Esophagus squamous epithelium (tissue), 5 donors: ENCODE results near the gene ERBB3. TPM values are rescaled to one million over a fixed set of nuclear protein-coding genes. Genes with fewer than 3 reads are reported as not detected.
"Not testable (repeated sequence)": the region's sequence is repeated elsewhere in the genome, so short reads cannot be mapped to it uniquely, and the experiment has no call there.

Source experiments
- DNase-seq: peaks from one replicate; lab custom pipeline; 2025; lab: John Stamatoyannopoulos, UW
- H3K27ac ChIP-seq, 4 donors: fragments of 200-600 bp; sonication (generic); one replicate each; pipeline ENCODE4 v1.5.1; 2016 to 2019; ENCODE audit warnings: mild to moderate bottlenecking in 1 of 4
- H3K27me3 ChIP-seq, 4 donors: fragments of 200-600 bp; sonication (generic); 1 replicate in 3 of 4; 2 replicates in 1 of 4; pipeline versions ENCODE4 v1.5.1 to v1.6.0; 2017 to 2021; ENCODE audit warnings: antibody characterized with exemption in 1 of 4
- H3K36me3 ChIP-seq, 3 donors: fragments of 200-600 bp; sonication (generic); one replicate each; pipeline ENCODE4 v1.5.1; 2016 to 2019
- H3K4me1 ChIP-seq, 3 donors: fragments of 200-600 bp; sonication (generic); one replicate each; pipeline ENCODE4 v1.5.1; 2017 to 2019
- H3K4me3 ChIP-seq, 4 donors: fragments of 200-600 bp; sonication (generic); 1 replicate in 3 of 4; 2 replicates in 1 of 4; pipeline ENCODE4 v1.5.1; 2016 to 2019; ENCODE audit warnings: mild to moderate bottlenecking in 2 of 4, moderate library complexity in 1 of 4
- H3K9me3 ChIP-seq, 3 donors: fragments of 200-600 bp; sonication (generic); one replicate each; pipeline ENCODE4 v1.5.1; 2016 to 2019
- CTCF ChIP-seq, 6 experiments: fragments of 450-650 bp in 4 of 6; fragments of 200-600 bp in 2 of 6; sonication (generic) in 2 of 6; IDR thresholded peaks; one replicate each; pipeline ENCODE4 v1.5.1; 2016 to 2019; ENCODE audit warnings: antibody characterized with exemption in 6 of 6, mild to moderate bottlenecking in 4 of 6, moderate library complexity in 4 of 6
- POLR2A ChIP-seq, 4 donors: fragments of 450-650 bp; IDR thresholded peaks; one replicate each; pipeline ENCODE4 v1.6.1; 2017; ENCODE audit warnings: antibody characterized with exemption in 4 of 4, mild to moderate bottlenecking in 4 of 4, moderate library complexity in 3 of 4
- WGBS, 2 donors: methylation state at CpG; one replicate each; pipeline ENCODE4 v1.1.5; 2018; 5-methylcytosine and 5-hydroxymethylcytosine counted together
- intact Hi-C: fragments of 100-400 bp; cut with DNase I; formaldehyde crosslinking; loops from one replicate; pipeline ENCODE4 v1.15.0; 2022
- total RNA-seq, 4 donors: library from RNA; depleted of rRNA; stranded (reverse); fragments of >200 nt; gene quantifications; one replicate each; pipeline ENCODE4 v1.1.0, GENCODE V29; 2016
- donor health status: DM: yes; HTN: yes; CAD: no.

Gene ERBB3
- total RNA-seq, 4 donors from 2014 or later: 36.0 to 125 (median 82.8) TPM

GRCh38 chr12:56042843-56043242, 37.1 kb upstream of the ERBB3 start:
- H3K36me3 ChIP-seq: peaks cover 0 to 35% (median 21%) of the 10 kb centered on the region in 3 donors
- DNase-seq: no peak
- peak overlapping the region in 3 of 4 donors; percentile 92 to 99 (median 94) for H3K27ac ChIP-seq
- intact Hi-C loops: loop anchor here (10.0 kb wide), 1 partner anchor 62 kb away; the partner anchor contains the start of gene PA2G4
- H3K4me3 ChIP-seq: peak overlapping the region; percentile 81 to 89 (median 82)
- TF ChIP-seq POLR2A (IDR thresholded peaks at IDR 0.05) (no peak), CTCF (IDR thresholded peaks at IDR 0.05) (no peak)
- peaks cover 9 to 34% (median 21%) of the 10 kb centered on the region in 3 donors for H3K4me1 ChIP-seq
- 14 to 19% methylated on average over 9 of the region's 9 CpGs for WGBS, 2 donors
- no peaks in the 10 kb centered on the region for H3K27me3 ChIP-seq
- H3K9me3 ChIP-seq: no peaks in the 10 kb centered on the region

GRCh38 chr12:56046027-56046780, 33.8 kb upstream of the ERBB3 start:
- no peaks in the 10 kb centered on the region for H3K27me3 ChIP-seq
- H3K36me3 ChIP-seq: peaks cover 0 to 35% (median 21%) of the 10 kb centered on the region in 3 donors
- no peak for TF ChIP-seq CTCF (IDR thresholded peaks at IDR 0.05)
- no peak for TF ChIP-seq POLR2A (IDR thresholded peaks at IDR 0.05)
- WGBS, 2 donors: 70 to 86% methylated on average over 6 of the region's 9 CpGs
- no peak overlapping the region for H3K4me3 ChIP-seq
- peak overlapping the region in 2 of 4 donors; percentile 21 to 50 for H3K27ac ChIP-seq
- H3K4me1 ChIP-seq: peaks cover 4 to 27% (median 17%) of the 10 kb centered on the region in 3 donors
- intact Hi-C loops: loop anchor here (10.0 kb wide), 1 partner anchor 59 kb away; the partner anchor contains the start of gene PA2G4
- DNase-seq: no peak
- no peaks in the 10 kb centered on the region for H3K9me3 ChIP-seq

- Histone ChIP-seq H3K4me1 (no peaks in the 10 kb centered on the region), H3K9me3 (no peaks in the 10 kb centered on the region), H3K27ac (no peak overlapping the region), H3K36me3 (no peaks in the 10 kb centered on the region), H3K4me3 (no peak overlapping the region), H3K27me3 (no peaks in the 10 kb centered on the region)
- WGBS, 2 donors: 62 to 83% methylated on average over 6 of the region's 6 CpGs
- intact Hi-C loops: no loop called here
- TF ChIP-seq POLR2A (IDR thresholded peaks at IDR 0.05) (no peak), CTCF (IDR thresholded peaks at IDR 0.05) (no peak)
- no peak for DNase-seq
Measured at GRCh38 chr12:56053407-56053893, 26.5 kb upstream of the ERBB3 start.

- H3K27ac ChIP-seq, intact Hi-C loops: not testable (repeated sequence)
Measured at GRCh38 chr12:56059964-56060363, 20.0 kb upstream of the ERBB3 start.

GRCh38 chr12:56061982-56062381, 18.0 kb upstream of the ERBB3 start:
- H3K27ac ChIP-seq: no peak overlapping the region
- no peak overlapping the region for H3K4me3 ChIP-seq
- no peak for TF ChIP-seq CTCF (IDR thresholded peaks at IDR 0.05)
- intact Hi-C loops: no loop called here
- H3K27me3 ChIP-seq: no peaks in the 10 kb centered on the region
- H3K36me3 ChIP-seq: no peaks in the 10 kb centered on the region
- H3K9me3 ChIP-seq: no peaks in the 10 kb centered on the region
- no peaks in the 10 kb centered on the region for H3K4me1 ChIP-seq
- no peak for DNase-seq
- 44 to 50% methylated on average over 2 to 5 of the region's 5 CpGs for whole genome bisulfite sequencing, 2 donors

More at GRCh38 chr12:56059964-56060363, 20.0 kb upstream of the ERBB3 start:
- not testable (repeated sequence) for H3K4me3 ChIP-seq, H3K27me3 ChIP-seq, H3K4me1 ChIP-seq, H3K9me3 ChIP-seq, H3K36me3 ChIP-seq, DNase-seq
- WGBS, 2 donors: 43 to 84% methylated on average over 5 to 8 of the region's 8 CpGs
